GM12865 (cell line): ENCODE results near the gene UNKL.
"Not testable (repeated sequence)": the region's sequence is repeated elsewhere in the genome, so short reads cannot be mapped to it uniquely, and the experiment has no call there.

ENCODE experiments used
- DNase-seq: peaks from one replicate; pipeline ENCODE4 v3.0.0; 2010; ENCODE audit warnings: low read depth
- H3K4me3 ChIP-seq: 2 replicates; pipeline ENCODE4 v1.5.1; 2011; ENCODE audit warnings: mild to moderate bottlenecking, low read depth, low read length, control low read depth
- TF ChIP-seq, protein P1 (sequence below): IDR thresholded peaks from 2 replicates; pipeline ENCODE4 v1.5.1; 2011; ENCODE audit warnings: low read length, control low read depth, low read depth, inconsistent platforms; ENCODE audit not compliant: insufficient read depth; ENCODE audit errors: missing control alignments

The UNKL gene

DNA sequence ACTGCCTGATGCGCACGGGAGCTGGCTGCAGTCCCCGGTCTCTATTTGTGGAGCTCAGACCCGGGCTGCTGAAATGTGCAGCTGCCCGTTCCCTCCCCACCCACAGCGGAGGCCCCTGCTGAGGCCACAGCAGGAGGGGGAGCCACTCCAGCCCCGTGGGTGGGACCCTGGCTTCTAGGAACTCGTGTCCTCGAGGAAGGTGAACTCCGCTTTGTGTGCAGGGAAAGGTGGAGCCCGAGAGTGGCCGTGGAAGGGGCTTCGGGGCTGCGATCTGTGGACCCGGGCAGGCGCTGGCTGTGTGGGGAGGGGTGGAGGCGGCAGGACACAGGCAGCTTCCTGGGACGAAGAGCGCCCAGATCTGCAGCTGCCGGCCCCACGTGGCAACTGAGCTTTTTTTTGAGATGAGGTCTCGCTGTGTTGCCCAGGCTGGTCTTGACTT is 26.9 kb upstream of the UNKL start:
- DNase-seq, result no peak
- TF ChIP-seq, protein P1, sequence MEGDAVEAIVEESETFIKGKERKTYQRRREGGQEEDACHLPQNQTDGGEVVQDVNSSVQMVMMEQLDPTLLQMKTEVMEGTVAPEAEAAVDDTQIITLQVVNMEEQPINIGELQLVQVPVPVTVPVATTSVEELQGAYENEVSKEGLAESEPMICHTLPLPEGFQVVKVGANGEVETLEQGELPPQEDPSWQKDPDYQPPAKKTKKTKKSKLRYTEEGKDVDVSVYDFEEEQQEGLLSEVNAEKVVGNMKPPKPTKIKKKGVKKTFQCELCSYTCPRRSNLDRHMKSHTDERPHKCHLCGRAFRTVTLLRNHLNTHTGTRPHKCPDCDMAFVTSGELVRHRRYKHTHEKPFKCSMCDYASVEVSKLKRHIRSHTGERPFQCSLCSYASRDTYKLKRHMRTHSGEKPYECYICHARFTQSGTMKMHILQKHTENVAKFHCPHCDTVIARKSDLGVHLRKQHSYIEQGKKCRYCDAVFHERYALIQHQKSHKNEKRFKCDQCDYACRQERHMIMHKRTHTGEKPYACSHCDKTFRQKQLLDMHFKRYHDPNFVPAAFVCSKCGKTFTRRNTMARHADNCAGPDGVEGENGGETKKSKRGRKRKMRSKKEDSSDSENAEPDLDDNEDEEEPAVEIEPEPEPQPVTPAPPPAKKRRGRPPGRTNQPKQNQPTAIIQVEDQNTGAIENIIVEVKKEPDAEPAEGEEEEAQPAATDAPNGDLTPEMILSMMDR, result no peak
- H3K4me3 ChIP-seq, result no peak overlapping the region

GRCh38 chr16:1439699-1440074 is 25.2 kb upstream of the UNKL start:
- not testable (repeated sequence) for DNase-seq

GRCh38 chr16:1439058-1439698 is 24.7 kb upstream of the UNKL start:
- no peak overlapping the region for H3K4me3 ChIP-seq
- no peak for DNase-seq

More at GRCh38 chr16:1439699-1440074, 25.2 kb upstream of the UNKL start:
- not testable (repeated sequence) for H3K4me3 ChIP-seq

DNA sequence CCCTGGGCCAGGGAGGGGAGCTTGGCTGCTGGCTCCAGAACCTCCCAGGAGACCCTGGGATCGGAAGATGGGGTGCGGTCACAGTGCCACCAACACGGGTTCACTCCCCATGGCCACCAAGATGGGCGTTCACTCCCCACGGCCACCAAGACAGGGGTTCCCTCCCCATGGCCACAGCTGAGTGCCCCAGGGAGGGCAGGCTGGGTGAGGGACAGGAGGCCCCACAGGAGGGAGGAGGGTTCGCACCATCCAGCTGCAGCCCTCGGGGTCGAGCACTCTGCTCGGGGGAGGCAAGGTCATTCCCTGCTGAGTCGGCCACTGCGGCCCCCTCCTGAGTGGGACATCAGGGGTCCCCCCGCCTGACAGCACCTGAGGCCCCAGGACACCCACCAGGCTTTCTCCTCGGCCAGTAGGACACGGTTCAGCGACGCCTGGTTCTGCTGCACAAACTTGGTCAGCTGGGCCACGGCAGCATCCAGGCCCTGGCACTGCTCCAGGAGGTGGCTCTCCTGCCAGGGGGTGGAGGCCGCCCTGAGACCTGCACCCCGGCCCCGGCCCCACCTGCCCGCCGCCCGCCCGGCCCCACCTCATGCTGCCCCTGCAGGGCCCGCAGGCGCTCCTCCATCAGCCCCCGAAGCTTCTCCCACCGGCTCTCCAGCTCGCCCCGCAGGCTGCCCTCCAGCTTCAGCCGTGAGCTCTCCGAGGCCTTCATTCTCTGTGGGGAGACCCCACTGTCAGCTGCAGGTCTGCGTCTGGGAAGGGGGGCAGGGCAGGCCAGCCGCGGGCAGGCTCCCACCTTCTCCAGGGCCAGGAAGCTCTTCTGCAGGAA is 23.9 kb upstream of the UNKL start:
- TF ChIP-seq, protein P1, result no peak

More at GRCh38 chr16:1439058-1439698, 24.7 kb upstream of the UNKL start:
- TF ChIP-seq, protein P1, result no peak

GRCh38 chr16:1437606-1438005 is 23.1 kb upstream of the UNKL start:
- no peak overlapping the region for H3K4me3 ChIP-seq
- TF ChIP-seq, protein P1, result no peak
- DNase-seq, result no peak

More for the DNA sequence above, 23.9 kb upstream of the UNKL start:
- no peak overlapping the region for H3K4me3 ChIP-seq
- no peak for DNase-seq

GRCh38 chr16:1436731-1437355 is 22.3 kb upstream of the UNKL start:
- H3K4me3 ChIP-seq, result no peak overlapping the region
- TF ChIP-seq, protein P1, result no peak

More at GRCh38 chr16:1436731-1437355, 22.3 kb upstream of the UNKL start:
- no peak for DNase-seq
